GM19099 (cell line): ENCODE results near the gene MGME1.

Experiments used
- POLR2A ChIP-seq: IDR thresholded peaks from 3 replicates; pipeline ENCODE4 v1.6.1; 2011; ENCODE audit warnings: low read depth; ENCODE audit not compliant: insufficient read length; ENCODE audit errors: extremely low read depth

Gene MGME1

DNA sequence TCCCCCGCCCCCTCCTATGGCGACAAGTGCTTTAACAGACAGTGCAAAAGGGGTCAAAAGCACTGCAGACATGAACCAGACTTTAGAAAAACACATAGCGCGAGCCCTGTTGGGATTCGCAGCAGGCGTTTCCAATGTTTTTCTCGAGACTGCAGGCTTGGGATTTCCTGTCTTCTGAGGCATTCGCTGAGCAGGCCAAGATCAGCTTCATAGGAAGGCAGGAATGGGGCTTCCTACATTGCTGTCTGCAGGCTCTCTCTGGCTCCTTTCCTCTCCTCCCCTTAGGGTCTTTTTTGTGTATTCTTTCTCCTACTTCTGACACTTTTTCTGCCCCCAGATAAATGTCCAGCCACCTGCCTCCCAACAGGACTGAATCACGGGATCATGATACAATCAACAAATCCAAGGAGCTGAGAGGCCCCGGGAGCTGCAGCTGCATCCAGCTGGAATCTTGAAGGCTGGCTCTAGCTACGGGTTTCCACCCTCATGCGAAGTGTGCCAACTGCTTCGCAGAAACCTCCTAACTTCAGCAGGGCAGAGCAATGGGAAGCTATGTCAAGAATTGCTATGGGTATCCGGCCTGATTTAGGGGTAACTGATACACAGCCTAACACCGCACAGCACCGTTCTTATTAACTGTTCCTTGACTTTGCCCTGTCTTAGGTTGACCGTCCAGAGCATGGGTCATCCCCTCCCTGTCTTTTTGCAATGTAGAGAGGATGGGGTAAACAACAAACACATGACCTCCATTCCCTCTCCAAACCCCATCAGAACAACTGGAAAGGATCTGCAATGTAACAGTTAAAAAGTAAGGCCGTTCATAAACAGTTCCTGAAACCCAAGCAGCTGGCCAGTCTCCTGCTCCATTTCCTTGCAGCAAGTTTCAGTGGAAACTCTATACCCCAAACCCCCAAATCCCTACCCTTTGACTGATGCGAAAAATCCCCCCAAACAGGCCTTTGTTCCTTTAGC lies 31.8 kb upstream of the MGME1 start:
- no peak for TF ChIP-seq POLR2A

DNA sequence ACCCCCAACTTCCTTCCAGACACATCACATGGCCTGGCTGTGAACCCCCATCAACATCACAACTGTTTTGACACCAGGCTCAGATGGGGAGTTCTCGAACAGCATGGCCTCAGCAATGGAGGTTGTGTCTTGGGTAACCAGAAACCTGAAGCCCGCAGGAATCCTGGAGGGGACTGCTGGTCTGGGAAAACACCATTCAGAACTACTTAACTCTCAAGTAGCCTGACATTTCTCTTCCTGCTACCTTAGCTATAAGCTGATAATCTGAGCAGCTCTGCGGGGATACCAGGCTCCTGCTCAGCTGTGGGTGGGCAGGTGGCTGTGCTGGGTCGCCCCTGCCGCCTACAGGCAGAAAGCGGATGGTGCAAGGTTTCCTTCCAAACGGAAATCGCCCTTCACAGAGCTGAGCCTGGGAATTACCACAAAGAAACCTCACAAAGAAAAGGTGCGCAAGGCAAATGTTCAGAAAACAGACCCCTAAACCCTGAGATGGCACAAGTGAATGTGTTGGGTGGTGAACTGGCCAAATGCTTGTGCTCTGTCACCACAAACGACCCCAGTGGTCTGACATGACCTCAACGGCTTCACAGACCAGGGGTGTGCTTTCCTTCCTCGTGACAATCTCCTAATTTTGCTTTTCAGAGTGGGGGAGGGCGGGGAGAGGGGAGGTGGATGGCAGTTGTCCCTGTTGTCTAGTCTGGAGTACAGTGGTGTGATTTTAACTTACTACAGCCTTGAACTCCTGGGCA lies 29.8 kb upstream of the MGME1 start:
- TF ChIP-seq POLR2A: peak; percentile 9

- TF ChIP-seq POLR2A: no peak
Observed at GRCh38 chr20:17939622-17940223, 29.1 kb upstream of the MGME1 start.

- no peak for TF ChIP-seq POLR2A
Observed at GRCh38 chr20:17940224-17940971, 28.4 kb upstream of the MGME1 start.

DNA sequence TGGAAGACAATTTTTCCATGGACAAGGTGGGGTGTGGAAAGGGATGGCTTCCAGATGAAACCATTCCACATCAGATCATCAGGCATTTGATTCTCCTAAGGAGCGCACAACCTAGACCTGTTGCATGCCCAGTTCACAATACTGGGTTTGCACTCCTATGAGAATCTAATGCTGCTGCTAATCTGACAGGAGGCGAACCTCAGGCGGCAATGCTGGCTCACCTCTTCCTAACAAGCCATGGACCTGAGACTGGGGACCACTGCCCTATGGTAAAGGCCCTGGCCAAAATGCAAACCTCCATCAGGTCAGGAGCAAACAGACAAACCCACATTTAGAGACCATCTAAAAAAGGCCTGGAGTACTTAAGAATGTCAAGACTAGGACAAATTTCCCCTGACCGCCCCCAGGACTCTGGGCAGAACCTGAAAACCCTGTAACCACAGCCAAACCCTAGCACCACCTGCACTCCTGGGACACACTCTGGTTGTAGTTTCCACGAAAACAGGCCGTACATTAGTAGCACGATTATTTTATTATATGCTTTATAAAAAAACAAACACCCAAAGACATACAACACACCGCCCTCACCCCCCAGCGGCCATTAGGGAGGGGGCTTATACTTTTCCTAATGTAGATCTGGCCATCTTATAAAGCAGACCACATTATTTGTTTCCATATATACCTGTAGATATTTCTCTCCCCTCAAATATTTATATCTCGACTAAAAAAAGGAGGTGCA lies 27.6 kb upstream of the MGME1 start:
- TF ChIP-seq POLR2A: no peak

DNA sequence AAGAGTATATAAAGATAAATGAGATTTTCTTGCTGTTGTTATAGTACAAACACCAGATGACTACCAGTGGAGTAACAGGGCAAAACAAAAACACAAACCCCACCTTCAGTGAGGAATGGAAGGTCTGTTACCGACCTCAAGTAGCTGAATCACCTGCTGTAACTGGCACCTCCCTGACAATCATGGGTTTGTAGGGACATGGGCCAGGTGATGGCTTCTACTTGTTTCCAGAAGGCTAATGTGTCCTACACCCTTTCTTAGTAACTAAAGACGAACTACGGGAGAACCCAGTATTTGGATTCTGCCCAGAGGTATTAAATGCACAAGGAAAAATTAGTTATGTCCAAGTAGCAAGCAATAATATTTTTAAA lies 27.0 kb upstream of the MGME1 start:
- no peak for TF ChIP-seq POLR2A

DNA sequence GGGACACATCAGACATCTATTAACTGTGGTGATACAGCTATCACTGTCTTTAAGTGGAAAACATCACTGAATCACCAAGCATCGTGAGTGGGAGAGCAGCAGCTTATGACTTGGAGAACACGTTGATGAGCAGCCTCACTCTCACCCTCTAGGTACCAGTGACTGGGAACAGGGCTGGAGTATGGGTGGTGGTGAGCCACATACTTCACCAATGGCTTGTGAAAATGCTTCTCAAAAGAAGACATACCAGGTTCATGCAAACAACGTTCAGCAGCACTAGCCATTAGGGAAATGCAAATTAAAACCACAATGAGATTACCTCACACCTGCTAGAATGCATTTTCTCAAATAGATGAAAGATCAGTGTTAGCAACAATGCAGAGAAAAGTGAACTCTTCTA lies 25.5 kb upstream of the MGME1 start:
- no peak for TF ChIP-seq POLR2A

- no peak for TF ChIP-seq POLR2A
Observed at GRCh38 chr20:17944854-17945474, 23.9 kb upstream of the MGME1 start.

GRCh38 chr20:17946040-17946439 lies 22.8 kb upstream of the MGME1 start:
- no peak for TF ChIP-seq POLR2A

DNA sequence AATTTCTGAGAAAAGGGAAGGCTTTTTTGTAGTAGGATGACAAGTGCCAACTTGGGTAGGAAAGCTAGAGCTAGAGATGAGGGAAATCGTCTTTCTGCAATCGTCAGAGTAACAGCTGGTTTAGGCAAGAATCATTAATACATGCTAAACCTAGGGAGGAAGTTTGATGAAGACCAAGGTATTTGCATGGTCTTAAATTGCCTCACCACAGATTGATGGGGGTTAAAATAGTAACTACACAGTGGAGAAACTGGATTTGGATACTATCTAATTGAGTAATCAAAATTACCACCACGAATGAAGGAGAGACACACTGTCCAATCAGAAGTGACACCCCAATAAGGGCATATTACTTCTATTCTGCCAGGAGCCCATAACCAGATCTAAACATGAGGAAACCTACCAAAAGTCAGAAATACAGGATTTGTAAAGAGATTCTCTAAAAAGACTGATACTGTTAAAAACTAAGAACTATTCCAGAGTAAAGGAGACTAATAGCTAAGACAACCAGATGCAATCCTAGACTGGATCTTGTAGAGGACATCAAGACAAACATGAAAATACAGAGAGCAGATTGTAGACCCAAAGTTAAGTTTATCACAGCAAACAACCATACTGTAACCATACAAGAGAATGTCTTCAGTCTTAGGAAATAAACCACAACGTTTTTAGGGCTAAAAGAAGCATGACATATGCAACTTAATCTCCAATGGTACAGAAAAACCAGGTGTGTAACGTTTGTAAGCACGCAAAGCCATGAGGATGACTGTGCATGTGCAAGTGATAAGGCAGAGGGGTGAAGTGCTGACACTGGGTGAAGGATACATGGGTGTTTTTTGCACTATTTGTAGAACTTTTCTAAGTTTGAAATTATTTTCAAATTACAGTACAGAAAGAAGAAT lies 22.0 kb upstream of the MGME1 start:
- TF ChIP-seq POLR2A: no peak

DNA sequence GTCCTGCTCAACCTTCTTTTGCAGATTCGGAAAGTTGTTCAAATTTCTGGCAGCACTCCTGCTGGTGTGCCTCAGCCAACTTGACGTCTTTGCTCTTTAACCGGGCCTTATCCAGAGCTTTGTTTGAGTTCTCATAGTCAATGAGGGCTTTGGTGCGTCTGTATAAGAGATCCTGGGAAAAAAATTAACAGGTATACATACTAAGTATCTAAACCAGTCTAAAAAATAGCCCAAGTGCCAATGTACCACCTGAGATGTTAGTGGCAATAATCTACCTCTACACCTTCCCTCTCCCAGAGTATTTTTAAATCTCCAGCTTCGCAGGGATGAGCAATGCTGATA lies 21.4 kb upstream of the MGME1 start:
- no peak for TF ChIP-seq POLR2A

- TF ChIP-seq POLR2A: no peak
Observed at GRCh38 chr20:17948442-17948841, 20.4 kb upstream of the MGME1 start.

- TF ChIP-seq POLR2A: no peak
Observed at GRCh38 chr20:17949899-17950298, 18.9 kb upstream of the MGME1 start.
